Stimulated activated CD8-positive, alpha-beta memory T cell treated with anti-CD3 and anti-CD28 coated beads, Interleukin-15, amount 100 ng/mL, for 48 hours (primary cell): ENCODE data around the gene NEDD4L.

Experiments used
- DNase-seq, 2 donors: peaks; one replicate each; pipeline ENCODE4 v3.0.0-alpha.2; 2020; ENCODE audit warnings: low read depth in 2 of 2

NEDD4L gene

GRCh38 chr18:58344861-58345463 lies 300.9 kb downstream of the NEDD4L start:
- DNase-seq, result no peak

DNA sequence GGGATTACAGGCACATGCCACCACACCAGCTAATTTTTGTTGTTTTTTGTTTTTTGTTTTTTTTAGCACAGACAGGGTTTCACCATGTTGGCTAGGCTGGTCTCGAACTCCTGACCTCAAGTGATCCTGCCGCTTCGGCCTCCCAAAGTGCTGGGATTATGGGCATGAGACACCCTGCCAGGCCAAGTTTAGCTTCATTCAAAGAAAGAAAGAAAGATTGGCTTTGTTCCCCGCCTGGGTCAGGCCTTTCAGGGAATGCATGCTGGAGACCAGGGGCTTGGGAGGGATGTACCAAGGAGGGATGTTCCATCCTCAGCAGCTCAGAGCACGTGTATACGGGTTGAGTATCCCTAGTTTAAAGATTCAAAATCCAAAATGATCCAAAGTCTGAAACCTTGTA lies 301.8 kb downstream of the NEDD4L start:
- DNase-seq, result no peak

DNA sequence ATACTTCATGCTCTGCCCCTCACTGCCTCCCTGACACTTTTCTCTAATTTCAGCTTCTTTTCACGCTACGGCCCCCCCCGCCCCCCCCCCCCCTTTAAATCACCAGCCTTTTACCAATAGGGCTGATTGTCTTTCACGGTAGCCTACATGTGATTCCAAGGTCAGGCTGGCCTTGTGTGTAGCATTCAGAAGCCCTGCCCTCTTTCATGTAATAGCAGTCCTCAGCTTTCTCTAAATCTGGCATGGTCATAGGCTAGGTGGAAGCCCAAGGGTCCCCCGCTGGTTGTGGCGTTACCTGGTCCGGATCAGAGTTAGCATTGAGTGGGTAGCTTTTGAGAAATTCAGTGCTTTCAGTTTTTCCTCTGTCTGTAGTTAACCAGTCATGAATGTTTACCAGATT lies 303.1 kb downstream of the NEDD4L start:
- no peak for DNase-seq

- no peak for DNase-seq
Observed at GRCh38 chr18:58348517-58348916, 304.5 kb downstream of the NEDD4L start.

GRCh38 chr18:58348951-58349350 lies 304.9 kb downstream of the NEDD4L start:
- DNase-seq, result no peak

DNA sequence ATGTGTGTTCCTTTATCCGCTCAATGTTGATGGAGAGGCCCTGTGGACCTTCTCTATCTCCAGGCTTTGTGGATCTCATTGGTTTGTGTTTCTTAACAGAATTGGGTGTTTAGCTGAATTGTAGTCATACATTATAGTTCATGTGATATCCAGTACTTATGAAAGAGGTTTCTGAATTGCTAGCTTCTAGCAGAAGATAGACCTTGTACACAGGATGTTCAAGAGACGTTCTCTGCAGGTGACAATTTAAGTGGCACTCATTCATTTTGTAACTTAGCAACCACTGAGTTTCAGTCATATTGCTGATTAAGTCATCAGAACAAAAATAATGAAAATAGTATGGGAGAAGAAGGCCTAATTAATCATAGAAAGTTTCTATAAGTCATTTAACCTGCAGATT lies 305.6 kb downstream of the NEDD4L start:
- no peak for DNase-seq

DNA sequence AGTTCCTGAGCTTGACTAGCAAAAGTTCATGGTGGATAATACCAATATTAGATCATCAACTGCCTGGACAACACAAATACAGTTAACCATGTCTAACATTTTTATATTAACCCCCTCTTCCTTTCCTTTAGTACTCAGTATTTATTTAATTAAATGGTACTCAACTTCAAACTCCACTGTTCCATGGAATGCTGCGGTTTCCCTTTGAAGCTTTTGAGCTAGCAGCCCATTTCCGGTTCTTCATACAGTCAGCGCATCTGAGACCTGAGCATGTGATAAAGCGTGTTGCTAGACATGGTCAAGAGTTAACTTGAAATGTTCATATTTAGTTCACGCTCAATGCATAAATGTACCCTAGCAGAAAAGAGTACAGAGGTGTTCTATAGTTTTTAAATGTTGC lies 306.5 kb downstream of the NEDD4L start:
- DNase-seq, result no peak

GRCh38 chr18:58351776-58352175 lies 307.8 kb downstream of the NEDD4L start:
- DNase-seq, result no peak

GRCh38 chr18:58353581-58353980 lies 309.6 kb downstream of the NEDD4L start:
- no peak for DNase-seq

- no peak for DNase-seq
Observed at GRCh38 chr18:58354051-58354450, 310.0 kb downstream of the NEDD4L start.

- DNase-seq, result no peak
Observed at GRCh38 chr18:58354791-58355190, 310.8 kb downstream of the NEDD4L start.

GRCh38 chr18:58355243-58355642 lies 311.2 kb downstream of the NEDD4L start:
- DNase-seq, result no peak

DNA sequence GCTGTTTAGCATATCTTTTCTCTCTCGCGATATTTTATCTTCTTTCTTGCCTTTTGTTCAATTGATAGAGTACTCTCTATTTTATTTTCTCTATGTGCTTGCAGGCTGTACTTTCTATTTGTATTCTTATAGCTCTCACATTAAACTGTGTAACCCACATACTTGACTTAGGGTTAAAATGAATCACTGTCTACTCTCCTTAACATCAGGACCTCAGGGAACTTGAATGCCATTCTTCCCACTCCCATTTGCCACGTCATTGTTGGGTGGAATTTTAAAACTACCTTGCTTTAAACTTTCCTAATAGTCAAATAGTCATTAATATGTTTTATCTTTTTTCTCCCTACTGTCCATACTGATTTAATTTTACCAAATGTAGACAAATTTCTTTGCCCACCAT lies 315.2 kb downstream of the NEDD4L start:
- DNase-seq, result no peak

DNA sequence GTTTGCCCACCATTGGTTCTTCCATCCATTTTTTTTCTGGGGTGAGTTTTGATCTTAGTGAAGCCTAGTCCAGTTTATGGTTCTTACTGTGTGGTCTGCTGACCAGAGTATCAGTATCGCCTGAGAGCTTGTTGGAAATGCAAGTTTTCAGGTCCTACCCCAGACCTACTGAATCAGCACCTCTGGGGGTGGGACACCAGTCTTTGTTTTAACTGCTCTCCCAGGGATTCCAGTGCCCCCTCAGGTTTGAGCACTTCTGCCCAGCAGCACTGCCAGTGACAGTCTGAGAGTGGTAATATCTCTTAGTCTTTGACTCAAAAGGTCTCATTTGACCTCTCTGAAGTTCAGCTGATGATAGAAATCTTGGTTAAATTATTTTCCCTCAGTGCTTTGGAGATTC lies 315.6 kb downstream of the NEDD4L start:
- DNase-seq, result no peak

GRCh38 chr18:58360324-58360723 lies 316.3 kb downstream of the NEDD4L start:
- no peak for DNase-seq

GRCh38 chr18:58361212-58361611 lies 317.2 kb downstream of the NEDD4L start:
- no peak for DNase-seq

DNA sequence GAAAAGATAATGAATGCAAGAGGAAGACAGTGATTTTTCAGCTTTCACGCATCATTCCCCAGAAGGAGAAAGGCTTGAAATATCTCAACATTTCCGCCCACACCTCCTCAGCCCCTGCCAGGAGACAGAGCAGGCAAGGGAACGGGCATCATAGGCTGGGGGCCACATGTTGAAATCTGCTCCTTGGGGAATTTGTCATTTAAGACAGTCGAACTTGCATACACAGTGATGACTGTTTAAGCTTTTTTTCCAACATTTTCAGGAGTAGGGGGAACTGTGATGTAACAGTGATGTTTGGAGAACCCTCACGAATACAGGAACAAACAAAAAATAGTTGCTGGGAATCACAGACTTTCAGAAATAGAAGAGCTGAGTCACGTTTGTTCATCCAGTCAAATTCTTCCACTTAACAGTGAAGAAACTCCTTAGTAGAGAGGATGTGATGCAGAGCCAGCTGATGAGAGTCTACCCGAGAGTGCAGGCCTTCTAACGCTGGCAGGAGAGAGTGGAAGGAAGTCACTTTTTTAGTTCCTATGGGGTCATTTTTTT lies 318.1 kb downstream of the NEDD4L start:
- DNase-seq, result no peak

DNA sequence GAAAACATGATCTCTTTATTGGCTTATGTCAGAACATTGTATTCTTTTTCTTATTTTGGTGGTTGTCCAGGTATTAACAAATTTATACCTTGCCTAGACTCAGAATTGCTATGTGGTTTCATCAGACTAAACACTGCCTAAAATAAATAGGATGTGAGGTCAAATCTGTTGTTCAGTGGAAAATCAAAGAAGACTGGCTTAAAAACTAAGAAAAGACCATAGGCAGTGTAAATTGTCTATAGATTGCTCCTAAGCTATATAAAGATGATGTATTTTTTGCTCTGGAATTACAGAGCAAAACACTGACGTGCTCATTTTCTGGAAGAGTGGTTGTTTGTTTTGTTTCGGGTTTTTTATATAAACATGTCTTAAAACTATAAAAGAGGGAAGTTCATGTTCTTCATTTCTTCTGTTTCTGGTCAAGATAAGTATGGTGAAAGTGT lies 318.8 kb downstream of the NEDD4L start:
- DNase-seq, result no peak

- DNase-seq, result no peak
Observed at GRCh38 chr18:58363767-58364540, 319.9 kb downstream of the NEDD4L start.

GRCh38 chr18:58364876-58365528 lies 321.0 kb downstream of the NEDD4L start:
- DNase-seq, result no peak

GRCh38 chr18:58367425-58368140 lies 323.6 kb downstream of the NEDD4L start:
- no peak for DNase-seq

DNA sequence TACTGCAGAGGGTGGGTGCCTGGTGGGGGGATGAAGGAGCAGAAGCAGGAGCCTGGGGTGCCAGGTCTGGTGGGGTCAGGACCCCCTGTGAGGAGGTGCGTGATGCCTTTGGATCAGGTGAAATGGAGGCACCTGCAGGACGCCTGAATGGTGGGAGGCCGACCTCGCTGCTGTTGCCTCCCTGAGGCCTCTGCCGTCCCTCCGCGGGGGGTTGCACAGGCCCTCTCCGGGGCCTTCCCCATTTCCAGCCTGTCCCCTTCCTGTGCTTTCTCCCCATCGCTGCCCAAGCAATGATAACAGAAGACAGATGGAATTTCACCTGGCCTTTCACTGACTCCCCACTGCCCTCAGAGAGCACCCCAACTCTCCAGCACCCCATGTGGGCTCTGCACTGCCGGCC lies 325.6 kb downstream of the NEDD4L start:
- DNase-seq, result no peak
